Neuron (in vitro differentiated cells): ENCODE data around the gene RNF213.

Source experiments
- H2AFZ ChIP-seq: one replicate; pipeline ENCODE4 v1.6.1; 2013; ENCODE audit warnings: low read depth, mild to moderate bottlenecking, inconsistent platforms, low read length, moderate library complexity
- H3K27me3 ChIP-seq: one replicate; pipeline ENCODE4 v1.6.1; 2013; ENCODE audit warnings: low read length; ENCODE audit not compliant: insufficient read depth
- H3K36me3 ChIP-seq: one replicate; pipeline ENCODE4 v1.6.1; 2013; ENCODE audit warnings: low read length; ENCODE audit not compliant: insufficient read depth
- H3K4me1 ChIP-seq: one replicate; pipeline ENCODE4 v1.6.1; 2013; ENCODE audit warnings: low read length; ENCODE audit not compliant: insufficient read depth
- H3K4me3 ChIP-seq: 2 replicates; pipeline ENCODE4 v1.5.1; 2013; ENCODE audit warnings: mild to moderate bottlenecking, low read length, moderate library complexity
- H3K9me3 ChIP-seq: one replicate; pipeline ENCODE4 v1.6.1; 2013; ENCODE audit warnings: low read length

The RNF213 gene

DNA sequence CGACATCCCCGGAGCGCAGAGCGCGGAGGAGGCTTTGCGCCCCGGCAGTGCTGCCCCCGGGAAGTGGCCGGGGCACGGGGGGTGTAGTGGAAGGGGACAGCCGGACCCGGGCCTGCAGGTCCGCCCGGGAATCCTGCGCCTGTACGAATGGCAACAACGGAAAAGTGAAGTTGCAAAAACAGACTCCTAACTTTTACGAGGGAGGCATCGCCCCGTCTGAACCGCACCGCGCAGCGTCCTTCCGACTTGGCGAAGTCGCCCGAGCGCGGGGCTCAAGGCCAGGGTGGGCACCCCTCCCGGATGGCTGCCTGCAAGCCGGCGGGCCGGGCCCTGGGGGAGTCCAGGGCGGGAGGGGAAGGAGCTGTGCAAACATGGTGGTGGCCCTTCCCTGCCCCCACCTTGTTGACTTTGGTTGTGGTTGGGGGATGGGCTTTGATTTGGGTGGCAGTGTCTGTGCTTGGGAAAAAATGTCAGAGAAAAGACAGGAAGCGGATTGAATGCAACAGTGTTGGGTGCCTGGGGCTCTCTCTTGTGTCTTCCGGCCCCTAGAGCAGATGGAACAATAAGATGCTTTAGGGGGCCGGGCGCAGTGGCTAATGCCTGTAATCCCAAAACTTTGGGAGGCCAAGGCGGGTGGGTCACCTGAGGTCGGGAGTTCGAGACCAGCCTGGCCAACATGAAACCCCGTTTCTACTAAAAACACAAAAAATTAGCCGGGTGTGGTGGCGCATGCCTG is 675 bp downstream of the RNF213 start:
- H2AFZ ChIP-seq: peak overlapping the region; percentile 80
- H3K36me3 ChIP-seq: no peaks in the 10 kb centered on the region
- H3K27me3 ChIP-seq: no peaks in the 10 kb centered on the region
- peaks cover 20% of the 10 kb centered on the region for H3K4me1 ChIP-seq
- H3K4me3 ChIP-seq: peak overlapping the region; percentile 88
- H3K9me3 ChIP-seq: no peaks in the 10 kb centered on the region

DNA sequence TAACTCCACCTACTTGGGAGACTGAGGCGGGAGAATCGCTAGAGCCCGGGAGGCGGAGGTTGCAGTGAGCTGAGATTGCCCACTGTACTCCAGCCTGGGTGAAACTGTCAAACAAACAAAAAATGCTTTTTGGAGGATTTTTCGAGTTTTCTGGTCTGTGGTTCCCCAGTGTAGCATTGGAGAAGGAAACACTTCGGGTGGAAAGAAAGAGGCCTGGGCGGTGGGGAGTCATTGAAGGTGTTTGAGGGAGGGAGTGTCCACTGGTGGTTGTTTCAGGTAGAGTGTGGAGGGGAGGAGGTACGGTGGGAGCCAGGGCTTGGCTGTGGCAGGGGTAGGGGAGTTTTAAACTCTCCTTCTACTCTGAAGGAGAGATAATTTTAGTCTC is 1.2 kb downstream of the RNF213 start:
- peaks cover 20% of the 10 kb centered on the region for H3K4me1 ChIP-seq
- H3K27me3 ChIP-seq: no peaks in the 10 kb centered on the region
- H3K4me3 ChIP-seq: peak overlapping the region; percentile 88
- no peaks in the 10 kb centered on the region for H3K9me3 ChIP-seq
- H2AFZ ChIP-seq: no peak overlapping the region
- H3K36me3 ChIP-seq: no peaks in the 10 kb centered on the region

DNA sequence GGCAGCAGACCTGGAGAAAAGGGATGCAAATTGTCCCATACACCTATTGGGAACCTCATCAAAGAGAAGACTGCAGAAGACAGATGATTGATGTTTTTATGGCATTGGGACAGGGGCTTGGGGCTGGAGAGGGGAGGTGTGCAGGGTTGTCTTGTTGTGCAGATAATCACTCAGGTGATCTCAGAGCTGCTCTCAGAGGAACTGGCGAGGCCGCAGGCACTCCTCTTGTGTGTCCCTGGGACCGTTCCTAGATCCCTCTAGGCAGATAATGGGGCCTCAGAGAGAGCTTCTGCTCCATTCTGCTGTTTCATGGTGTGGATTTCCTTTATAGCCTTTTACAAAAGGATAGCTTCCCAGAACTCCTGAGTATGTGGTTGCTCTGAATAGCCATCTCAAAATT is 1.6 kb downstream of the RNF213 start:
- Histone ChIP-seq H3K27me3 (no peaks in the 10 kb centered on the region), H3K36me3 (no peaks in the 10 kb centered on the region), H3K4me3 (peak overlapping the region; percentile 88), H3K4me1 (peaks cover 20% of the 10 kb centered on the region), H2AFZ (no peak overlapping the region), H3K9me3 (no peaks in the 10 kb centered on the region)

DNA sequence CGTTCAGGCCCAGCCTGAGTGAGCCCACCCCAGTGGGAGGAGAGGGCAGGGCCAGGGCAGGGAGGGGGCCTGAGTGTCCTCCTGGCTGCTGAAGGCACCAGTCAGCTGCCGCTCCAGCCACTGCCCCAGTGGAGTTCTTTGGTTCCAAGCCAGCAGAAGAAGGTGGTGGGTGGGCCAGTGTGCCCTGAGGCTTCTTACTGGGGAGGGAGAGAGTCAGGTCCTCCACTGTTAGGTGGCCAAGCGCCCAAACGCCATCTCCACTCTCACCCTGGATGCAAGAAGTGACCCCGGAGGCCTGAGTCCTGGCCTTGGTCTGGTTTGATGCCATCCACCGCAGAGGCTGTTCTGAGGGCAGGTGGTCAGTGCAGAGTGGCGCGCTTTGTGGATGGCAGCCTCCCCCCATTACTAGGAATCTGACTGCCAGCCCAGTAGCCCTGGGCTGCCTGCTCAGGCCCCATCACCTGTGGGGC is 2.2 kb downstream of the RNF213 start:
- peaks cover 20% of the 10 kb centered on the region for H3K4me1 ChIP-seq
- no peak overlapping the region for H2AFZ ChIP-seq
- no peaks in the 10 kb centered on the region for H3K36me3 ChIP-seq
- H3K4me3 ChIP-seq: no peak overlapping the region
- no peaks in the 10 kb centered on the region for H3K27me3 ChIP-seq
- H3K9me3 ChIP-seq: no peaks in the 10 kb centered on the region

DNA sequence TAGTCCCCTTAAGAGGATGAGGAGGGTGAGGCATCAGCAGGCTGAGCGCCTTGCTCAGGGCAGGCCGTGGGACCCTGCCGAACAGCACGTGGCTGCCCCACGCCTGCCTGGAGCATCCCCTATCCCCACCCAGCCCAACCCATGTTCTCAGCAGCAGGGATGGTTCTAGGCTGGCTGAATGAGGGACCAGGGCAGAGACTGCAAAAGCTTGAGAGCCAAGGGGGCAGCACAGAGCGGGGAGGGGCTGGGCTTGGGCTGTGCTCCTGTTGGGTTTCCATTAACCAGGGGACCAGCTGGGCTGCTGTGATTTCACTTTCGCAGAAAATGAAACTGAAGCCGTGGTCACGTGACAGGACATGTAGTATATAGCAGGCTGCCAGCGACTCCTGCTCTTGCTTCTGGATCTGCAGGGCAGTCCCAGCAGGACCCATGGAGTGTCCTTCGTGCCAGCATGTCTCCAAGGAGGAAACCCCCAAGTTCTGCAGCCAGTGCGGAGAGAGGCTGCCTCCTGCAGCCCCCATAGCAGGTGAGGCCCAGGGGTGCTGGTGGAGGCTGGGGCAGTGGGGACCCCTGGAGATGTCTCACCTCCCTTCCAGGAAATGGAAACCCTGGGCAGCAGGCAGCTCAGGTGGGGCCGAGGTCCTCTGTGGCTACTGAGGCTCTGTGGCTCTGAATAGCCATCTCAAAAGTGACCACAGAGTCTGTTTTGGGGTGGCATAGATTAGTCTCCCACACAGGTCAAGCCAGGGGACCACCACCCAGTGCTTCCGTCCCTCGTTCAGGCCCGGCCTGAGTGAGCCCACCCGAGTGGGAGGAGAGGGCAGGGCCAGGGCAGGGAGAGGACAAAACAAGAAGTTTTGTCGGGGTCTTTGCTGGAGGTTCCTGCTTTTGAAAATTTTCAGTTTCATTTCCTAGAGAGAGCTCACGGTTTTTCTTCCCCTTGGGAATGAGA is 2.9 kb downstream of the RNF213 start:
- Histone ChIP-seq H3K4me1 (peaks cover 20% of the 10 kb centered on the region), H3K9me3 (no peaks in the 10 kb centered on the region), H3K4me3 (no peak overlapping the region), H3K36me3 (no peaks in the 10 kb centered on the region), H3K27me3 (no peaks in the 10 kb centered on the region), H2AFZ (no peak overlapping the region)

DNA sequence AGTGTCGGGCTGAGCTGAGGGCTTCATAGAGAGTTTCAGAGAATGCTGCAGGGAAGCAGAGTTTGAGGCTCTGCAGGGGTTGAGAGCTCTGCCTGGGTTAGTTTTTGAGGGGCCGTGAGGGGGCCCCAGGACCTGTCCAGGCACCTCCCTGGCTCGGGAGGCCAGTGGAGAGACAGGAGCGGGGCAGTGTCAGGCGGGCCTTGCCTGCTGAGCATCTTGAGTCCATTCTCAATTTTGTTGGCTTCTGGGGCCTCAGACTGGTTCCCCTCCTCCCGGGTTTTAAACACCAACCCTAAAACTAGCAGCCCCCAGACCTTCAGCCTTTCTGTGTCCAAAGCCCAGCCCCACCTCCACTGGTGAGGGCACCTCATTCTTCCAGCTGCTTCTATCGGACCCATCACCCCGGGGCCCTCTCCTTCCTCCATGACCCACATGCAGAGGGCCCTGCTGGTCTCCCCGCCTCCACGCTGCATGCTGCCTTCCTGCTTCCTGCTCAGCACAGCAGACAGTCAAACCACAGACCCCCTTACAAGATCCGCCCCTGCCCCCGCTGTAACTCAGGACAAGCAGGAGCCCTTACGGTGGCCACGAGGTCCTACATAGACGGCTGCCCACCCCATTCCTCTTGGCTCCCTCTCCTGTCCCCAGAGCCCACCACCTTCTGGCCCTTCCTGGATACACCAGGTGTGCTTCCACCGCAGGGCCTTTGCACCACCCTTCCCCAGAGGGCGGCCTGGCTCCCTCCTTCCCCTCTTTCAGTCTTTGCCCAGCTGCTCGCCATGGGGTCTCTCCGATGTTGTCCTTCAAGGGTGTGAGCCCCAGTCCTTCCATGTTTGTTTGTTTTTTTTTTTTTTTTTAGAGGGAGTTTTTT is 3.8 kb downstream of the RNF213 start:
- Histone ChIP-seq H3K9me3 (no peaks in the 10 kb centered on the region), H3K4me1 (peaks cover 20% of the 10 kb centered on the region), H3K4me3 (no peak overlapping the region), H3K27me3 (no peaks in the 10 kb centered on the region), H2AFZ (no peak overlapping the region), H3K36me3 (no peaks in the 10 kb centered on the region)

DNA sequence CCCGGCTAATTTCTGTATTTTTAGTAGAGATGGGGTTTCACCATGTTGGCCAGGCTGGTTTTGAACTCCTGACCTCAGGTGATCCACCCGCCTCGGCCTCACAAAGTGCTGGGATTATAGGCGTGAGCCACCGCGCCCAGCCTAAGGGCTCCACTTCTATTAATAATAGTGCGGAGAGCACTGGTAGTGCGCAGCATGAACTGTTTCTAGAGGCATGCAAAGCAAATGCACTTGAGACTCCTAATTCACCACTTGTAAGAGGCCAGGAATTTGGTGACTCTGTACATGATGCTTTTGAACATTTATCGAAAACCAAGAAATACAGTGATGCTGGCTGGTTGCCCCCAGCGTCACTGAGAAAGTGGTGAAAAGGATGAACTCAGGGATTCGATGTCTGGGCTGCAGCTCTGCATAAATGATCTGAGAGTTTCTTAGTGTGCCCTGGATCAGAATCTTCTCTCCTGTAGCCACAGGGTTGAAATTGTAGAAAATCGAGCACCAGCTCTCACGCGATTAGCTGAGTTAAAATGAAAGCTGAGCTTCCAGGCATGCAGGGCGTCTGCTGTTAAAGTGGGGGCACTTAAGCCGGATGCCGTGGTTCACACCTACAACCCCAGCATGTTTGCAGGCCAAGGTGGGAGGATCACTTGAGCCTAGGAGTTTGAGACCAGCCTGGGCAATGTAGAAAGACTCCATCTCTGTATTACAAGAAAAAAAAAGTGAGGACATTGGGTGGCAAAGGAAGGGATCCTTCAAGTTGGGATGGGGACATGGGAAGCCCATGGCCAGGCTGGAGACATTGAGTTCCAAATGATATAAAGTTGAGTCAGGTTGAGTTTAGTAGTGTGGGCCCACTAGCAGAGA is 4.8 kb downstream of the RNF213 start:
- Histone ChIP-seq H2AFZ (no peak overlapping the region), H3K27me3 (no peaks in the 10 kb centered on the region), H3K9me3 (no peaks in the 10 kb centered on the region), H3K36me3 (no peaks in the 10 kb centered on the region), H3K4me1 (peaks cover 28% of the 10 kb centered on the region), H3K4me3 (no peak overlapping the region)

DNA sequence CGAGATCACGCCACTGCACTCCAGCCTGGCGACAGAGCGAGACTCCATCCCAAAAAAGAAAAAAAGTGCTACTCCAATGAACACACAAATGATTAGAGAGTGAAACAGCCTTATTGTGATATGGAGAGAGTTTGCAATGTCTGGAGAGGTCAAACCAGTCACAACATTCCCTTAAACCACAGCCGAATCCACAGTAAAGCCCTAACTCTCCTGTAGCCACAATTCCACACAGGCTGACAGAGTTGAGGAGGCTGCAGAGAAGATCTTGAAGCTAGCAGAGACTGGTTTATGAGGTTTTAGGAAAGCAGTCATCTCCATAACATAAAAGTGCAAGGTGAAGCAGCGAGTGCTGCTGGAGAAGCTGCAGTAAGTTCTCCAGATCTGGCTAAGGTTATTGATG is 6.7 kb downstream of the RNF213 start:
- Histone ChIP-seq H2AFZ (no peak overlapping the region), H3K9me3 (no peaks in the 10 kb centered on the region), H3K36me3 (no peaks in the 10 kb centered on the region), H3K4me1 (peaks cover 20% of the 10 kb centered on the region), H3K27me3 (no peaks in the 10 kb centered on the region), H3K4me3 (no peak overlapping the region)

DNA sequence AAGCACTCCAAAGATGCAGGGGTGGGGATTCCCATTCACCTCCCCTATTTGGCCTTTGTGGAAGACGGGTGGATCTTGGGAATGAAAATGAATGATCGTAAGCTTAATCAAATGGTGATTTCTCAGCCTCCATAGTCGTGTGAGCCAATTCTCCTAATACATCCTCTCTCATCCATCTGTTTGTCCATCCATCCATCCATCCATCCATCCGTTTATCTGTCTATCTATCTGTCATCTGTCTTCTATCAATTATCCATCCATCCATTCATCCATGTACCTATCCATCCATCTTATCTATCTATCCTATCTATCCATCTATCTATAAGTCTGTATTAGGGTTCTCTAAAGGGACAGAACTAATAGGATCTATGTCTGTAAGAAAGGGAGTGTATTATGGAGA is 7.8 kb downstream of the RNF213 start:
- Histone ChIP-seq H3K4me3 (no peak overlapping the region), H3K9me3 (no peaks in the 10 kb centered on the region), H3K4me1 (peaks cover 12% of the 10 kb centered on the region), H2AFZ (no peak overlapping the region), H3K27me3 (no peaks in the 10 kb centered on the region), H3K36me3 (no peaks in the 10 kb centered on the region)

DNA sequence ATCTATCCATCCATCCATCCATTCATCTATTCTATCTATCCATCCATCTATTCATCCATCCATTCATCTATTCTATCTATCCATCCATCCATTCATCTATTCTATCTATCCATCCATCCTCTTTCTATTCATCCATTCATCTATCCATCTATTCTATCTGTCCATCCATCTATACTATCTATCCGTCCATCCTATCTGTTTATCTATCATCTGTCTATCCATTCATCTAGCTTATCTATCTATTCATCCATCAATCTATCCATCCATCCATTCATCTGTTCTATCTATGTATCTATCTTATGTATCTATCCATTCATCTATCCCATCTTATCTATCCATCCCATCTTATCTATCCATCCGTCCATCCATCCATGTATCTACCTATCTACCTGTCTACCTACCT is 8.8 kb downstream of the RNF213 start:
- Histone ChIP-seq H3K27me3 (no peaks in the 10 kb centered on the region), H2AFZ (no peak overlapping the region), H3K9me3 (no peaks in the 10 kb centered on the region), H3K4me3 (no peak overlapping the region), H3K36me3 (no peaks in the 10 kb centered on the region), H3K4me1 (peaks cover 12% of the 10 kb centered on the region)

DNA sequence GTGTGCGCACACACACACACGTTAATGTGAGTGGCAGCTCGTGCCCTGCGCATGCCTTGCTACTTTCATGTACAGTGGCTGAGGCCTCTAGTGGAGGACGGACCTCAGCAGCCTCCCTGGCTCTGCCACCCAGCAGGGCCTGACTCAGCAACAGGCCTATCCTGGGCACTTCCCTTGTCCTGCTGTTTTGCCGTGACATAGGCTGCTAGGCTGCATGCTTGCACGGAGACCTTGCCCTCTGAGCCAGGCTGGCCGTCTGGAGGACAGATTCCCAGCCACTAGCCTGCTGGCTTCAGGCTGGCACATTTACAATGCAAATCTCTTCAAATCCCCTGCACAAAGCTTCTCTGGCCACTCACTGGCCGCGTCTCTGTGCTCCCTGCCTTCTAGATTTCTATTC is 9.5 kb downstream of the RNF213 start:
- no peaks in the 10 kb centered on the region for H3K36me3 ChIP-seq

DNA sequence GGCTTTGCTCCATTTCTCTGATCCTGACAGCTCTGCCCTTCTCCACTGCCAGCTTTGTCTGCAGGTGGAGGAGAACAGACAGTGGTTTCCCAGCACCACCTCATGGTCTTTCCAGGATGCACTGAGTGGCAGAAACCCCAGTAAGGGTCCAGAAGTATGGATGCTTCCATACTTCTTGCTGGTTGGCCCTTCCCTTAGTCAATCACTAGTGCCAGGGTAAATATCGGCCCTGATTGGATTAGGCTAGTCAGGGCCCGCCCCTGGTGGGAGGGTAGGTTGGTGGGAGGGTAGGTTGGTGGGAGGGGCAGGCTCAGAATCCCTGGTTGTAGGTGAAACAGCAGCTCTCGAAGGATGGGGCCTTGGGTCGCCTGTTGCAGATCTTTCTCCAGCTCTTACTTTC is 10.2 kb downstream of the RNF213 start:
- no peak overlapping the region for H3K4me3 ChIP-seq
- no peaks in the 10 kb centered on the region for H3K27me3 ChIP-seq
- H2AFZ ChIP-seq: no peak overlapping the region
- no peaks in the 10 kb centered on the region for H3K9me3 ChIP-seq
- no peaks in the 10 kb centered on the region for H3K36me3 ChIP-seq
- H3K4me1 ChIP-seq: peaks cover 12% of the 10 kb centered on the region

More for the DNA sequence above, 9.5 kb downstream of the RNF213 start:
- H3K4me3 ChIP-seq: no peak overlapping the region
- no peak overlapping the region for H2AFZ ChIP-seq
- H3K9me3 ChIP-seq: no peaks in the 10 kb centered on the region
- no peaks in the 10 kb centered on the region for H3K27me3 ChIP-seq
- peaks cover 12% of the 10 kb centered on the region for H3K4me1 ChIP-seq
